DND-41 (cell line): ENCODE measurements around the gene INPP5K.

Experiments used
- ATAC-seq: fragments of 200-7000 bp; cut with Tn5 transposase; 3 replicates; pipeline ENCODE4 v1.9.1; 2021; ENCODE audit warnings: low read depth; ENCODE audit not compliant: insufficient read depth
- DNase-seq: peaks from one replicate; pipeline ENCODE4 v3.0.0-alpha.2; 2020
- H2AFZ ChIP-seq: 2 replicates; pipeline ENCODE4 v1.6.0; 2012; ENCODE audit warnings: low read depth, low read length
- H3K27ac ChIP-seq: 2 replicates; pipeline ENCODE4 v1.5.1; 2012; ENCODE audit warnings: low read length, inconsistent platforms
- H3K27me3 ChIP-seq: fragments of 200-600 bp; sonication (generic); 2 replicates; pipeline ENCODE4 v1.6.0; 2012; ENCODE audit warnings: low read length, mild to moderate bottlenecking, inconsistent platforms; ENCODE audit not compliant: insufficient read depth, poor library complexity
- H3K36me3 ChIP-seq: 2 replicates; pipeline ENCODE4 v1.5.1; 2012; ENCODE audit warnings: low read length, inconsistent platforms; ENCODE audit not compliant: insufficient read depth
- H3K4me1 ChIP-seq: 2 replicates; pipeline ENCODE4 v1.5.1; 2012; ENCODE audit warnings: mild to moderate bottlenecking, low read length; ENCODE audit not compliant: insufficient read depth
- H3K4me2 ChIP-seq: 2 replicates; pipeline ENCODE4 v1.6.0; 2012; ENCODE audit warnings: mild to moderate bottlenecking, moderate library complexity, low read length, inconsistent platforms; ENCODE audit not compliant: insufficient read depth
- H3K4me3 ChIP-seq, 2 experiments: fragments of 200-600 bp in 1 of 2; shearing (Covaris generic) in 1 of 2; 2 replicates each; pipeline ENCODE4 v1.5.1; 2012 to 2016; ENCODE audit warnings: inconsistent platforms in 2 of 2, low read length in 2 of 2, mild to moderate bottlenecking in 2 of 2, low read depth in 1 of 2, moderate library complexity in 1 of 2
- H3K79me2 ChIP-seq: 2 replicates; pipeline ENCODE4 v1.6.0; 2012; ENCODE audit warnings: low read length, inconsistent platforms; ENCODE audit not compliant: insufficient read depth
- H3K9ac ChIP-seq: 2 replicates; pipeline ENCODE4 v1.6.0; 2012; ENCODE audit warnings: low read depth, mild to moderate bottlenecking, inconsistent platforms, low read length, moderate library complexity
- H3K9me3 ChIP-seq: 2 replicates; pipeline ENCODE4 v1.5.1; 2012; ENCODE audit warnings: low read length, moderate library complexity, mild to moderate bottlenecking, inconsistent platforms; ENCODE audit not compliant: insufficient read depth, severe bottlenecking
- H4K20me1 ChIP-seq: 2 replicates; pipeline ENCODE4 v1.6.0; 2012; ENCODE audit warnings: low read length; ENCODE audit not compliant: insufficient read depth
- EZH2 ChIP-seq: IDR thresholded peaks from 3 replicates; pipeline ENCODE4 v1.6.1; 2012; ENCODE audit warnings: borderline replicate concordance, low read depth, mild to moderate bottlenecking, moderate library complexity, low read length, inconsistent platforms; ENCODE audit not compliant: severe bottlenecking
- TF ChIP-seq, protein P1 (sequence below): IDR thresholded peaks from 2 replicates; pipeline ENCODE4 v1.5.1; 2012; ENCODE audit warnings: borderline replicate concordance, low read length, moderate library complexity, mild to moderate bottlenecking; ENCODE audit not compliant: poor library complexity, severe bottlenecking; ENCODE audit errors: extremely low read depth

The INPP5K gene

DNA sequence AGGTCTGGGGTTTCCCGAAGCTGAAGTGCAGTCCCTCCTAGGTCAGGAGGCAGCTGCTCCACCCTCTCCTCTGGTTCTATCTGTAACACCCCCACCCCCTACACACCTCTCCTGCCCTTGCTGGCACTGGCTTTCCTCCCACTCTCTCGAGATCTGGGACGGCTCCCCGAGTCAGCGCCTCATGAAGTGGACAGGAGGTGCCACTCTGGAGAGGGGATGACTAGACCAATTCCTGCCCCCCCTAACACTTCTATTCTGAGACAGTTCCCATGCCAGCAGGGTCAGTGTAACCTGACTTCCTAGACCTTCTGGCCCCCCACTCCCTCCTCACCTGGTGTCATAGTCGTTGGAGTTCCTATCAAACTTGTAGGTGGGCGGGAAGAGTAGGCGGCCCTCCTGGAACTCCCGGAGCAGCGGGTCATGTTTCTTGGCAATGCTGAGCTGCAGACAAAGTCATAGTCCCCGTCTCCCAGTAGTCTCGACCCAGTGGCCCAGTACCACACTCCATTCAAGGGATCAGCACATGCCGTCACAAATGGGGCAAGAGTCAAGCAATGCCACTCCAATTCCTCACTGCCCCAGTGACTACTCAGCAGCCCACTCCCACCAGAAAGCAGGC, 9.7 kb downstream of the INPP5K start:
- DNase-seq, result no peak
- Histone ChIP-seq H3K9me3 (no peaks in the 10 kb centered on the region), H3K4me1 (no peaks in the 10 kb centered on the region), H3K4me3 (no peak overlapping the region), H3K4me2 (no peak overlapping the region), H3K27ac (no peak overlapping the region), H2AFZ (no peak overlapping the region), H3K36me3 (peaks cover 49% of the 10 kb centered on the region), H4K20me1 (peaks cover 8% of the 10 kb centered on the region), H3K27me3 (no peaks in the 10 kb centered on the region), H3K9ac (no peak overlapping the region), H3K79me2 (peaks cover 2% of the 10 kb centered on the region; the same call in 1 of the 2 replicates)
- no peak for ATAC-seq
- no peak for TF ChIP-seq EZH2
- TF ChIP-seq, protein P1, sequence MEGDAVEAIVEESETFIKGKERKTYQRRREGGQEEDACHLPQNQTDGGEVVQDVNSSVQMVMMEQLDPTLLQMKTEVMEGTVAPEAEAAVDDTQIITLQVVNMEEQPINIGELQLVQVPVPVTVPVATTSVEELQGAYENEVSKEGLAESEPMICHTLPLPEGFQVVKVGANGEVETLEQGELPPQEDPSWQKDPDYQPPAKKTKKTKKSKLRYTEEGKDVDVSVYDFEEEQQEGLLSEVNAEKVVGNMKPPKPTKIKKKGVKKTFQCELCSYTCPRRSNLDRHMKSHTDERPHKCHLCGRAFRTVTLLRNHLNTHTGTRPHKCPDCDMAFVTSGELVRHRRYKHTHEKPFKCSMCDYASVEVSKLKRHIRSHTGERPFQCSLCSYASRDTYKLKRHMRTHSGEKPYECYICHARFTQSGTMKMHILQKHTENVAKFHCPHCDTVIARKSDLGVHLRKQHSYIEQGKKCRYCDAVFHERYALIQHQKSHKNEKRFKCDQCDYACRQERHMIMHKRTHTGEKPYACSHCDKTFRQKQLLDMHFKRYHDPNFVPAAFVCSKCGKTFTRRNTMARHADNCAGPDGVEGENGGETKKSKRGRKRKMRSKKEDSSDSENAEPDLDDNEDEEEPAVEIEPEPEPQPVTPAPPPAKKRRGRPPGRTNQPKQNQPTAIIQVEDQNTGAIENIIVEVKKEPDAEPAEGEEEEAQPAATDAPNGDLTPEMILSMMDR, result no peak

DNA sequence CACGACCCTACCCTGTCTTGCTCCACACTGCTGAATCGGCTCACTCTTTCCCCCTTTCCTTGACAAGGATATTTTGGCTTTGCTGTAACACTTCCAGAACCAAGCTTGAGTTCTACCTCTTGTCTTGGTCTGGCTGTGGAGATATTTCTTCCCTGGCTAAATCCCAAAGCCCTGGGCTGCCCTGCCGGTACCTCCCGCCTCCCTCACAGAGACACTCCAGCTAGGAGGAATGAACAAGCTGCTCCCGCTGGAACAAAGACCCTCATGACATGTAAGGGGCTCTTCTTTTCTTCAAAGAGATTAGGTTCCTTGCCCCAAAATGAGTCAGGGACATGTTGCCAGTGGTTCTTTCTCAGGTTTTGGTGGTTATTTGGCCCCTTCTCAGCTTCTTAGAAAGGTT, 10.8 kb downstream of the INPP5K start:
- Histone ChIP-seq H3K27ac (no peak overlapping the region), H3K9me3 (no peaks in the 10 kb centered on the region), H3K4me2 (no peak overlapping the region), H3K36me3 (peaks cover 38% of the 10 kb centered on the region), H3K4me3 (no peak overlapping the region), H3K79me2 (peaks cover 2% of the 10 kb centered on the region; the same call in 1 of the 2 replicates), H3K4me1 (no peaks in the 10 kb centered on the region), H4K20me1 (no peaks in the 10 kb centered on the region; the same call in 1 of the 2 replicates), H3K27me3 (no peaks in the 10 kb centered on the region), H2AFZ (no peak overlapping the region), H3K9ac (no peak overlapping the region)
- TF ChIP-seq EZH2, result no peak
- TF ChIP-seq, protein P1, result no peak
- DNase-seq, result no peak
- no peak for ATAC-seq

DNA sequence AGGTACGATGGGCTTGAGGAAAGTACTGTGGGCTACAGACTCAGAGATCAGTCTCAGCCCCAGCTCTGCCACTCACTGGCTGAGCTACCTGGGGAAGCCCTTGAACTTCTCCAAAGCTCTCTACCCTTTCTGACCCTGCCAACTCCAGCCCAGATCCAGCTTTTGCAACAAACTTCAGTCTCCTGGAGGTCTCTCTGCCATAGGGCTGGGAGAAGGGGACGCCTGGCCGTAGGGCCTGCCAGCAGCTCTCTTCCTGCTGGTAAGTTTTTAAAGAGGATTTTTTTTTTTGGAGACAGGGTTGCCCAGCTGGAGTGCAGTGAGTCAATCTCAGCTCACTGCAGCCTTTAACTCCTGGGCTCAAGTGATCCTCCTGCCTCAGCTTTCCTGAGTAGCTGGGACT, 11.5 kb downstream of the INPP5K start:
- TF ChIP-seq EZH2, result no peak
- TF ChIP-seq, protein P1, result no peak
- Histone ChIP-seq H3K9ac (no peak overlapping the region), H4K20me1 (no peaks in the 10 kb centered on the region; the same call in 1 of the 2 replicates), H3K27me3 (no peaks in the 10 kb centered on the region), H3K27ac (no peak overlapping the region), H3K9me3 (no peaks in the 10 kb centered on the region), H3K4me3 (no peak overlapping the region), H3K4me1 (no peaks in the 10 kb centered on the region), H3K79me2 (peaks cover 2% of the 10 kb centered on the region; the same call in 1 of the 2 replicates), H3K4me2 (no peak overlapping the region), H3K36me3 (peaks cover 37% of the 10 kb centered on the region), H2AFZ (no peak overlapping the region)
- ATAC-seq (no peak), DNase-seq (no peak)

DNA sequence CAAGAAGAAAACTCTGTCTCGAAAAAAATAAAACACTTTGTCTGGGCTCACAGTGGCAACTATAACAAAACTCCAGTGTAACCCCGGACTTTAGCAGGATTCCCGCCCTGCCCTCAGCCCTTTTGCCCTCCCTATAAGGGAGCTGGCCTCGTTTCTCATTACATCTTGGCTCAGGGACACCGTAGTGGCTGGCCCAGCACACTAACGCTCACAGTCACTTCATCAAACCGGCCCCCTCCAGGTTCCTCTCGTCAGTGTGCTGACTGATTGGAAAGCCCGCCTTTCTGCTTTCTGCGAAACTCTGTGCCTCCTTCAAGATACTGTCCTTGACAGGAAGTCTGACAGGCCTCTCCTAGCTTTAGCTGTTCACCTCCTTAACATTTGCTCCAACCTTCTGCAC, 12.7 kb downstream of the INPP5K start:
- no peak for ATAC-seq
- Histone ChIP-seq H4K20me1 (no peaks in the 10 kb centered on the region), H3K27ac (no peak overlapping the region), H2AFZ (no peak overlapping the region), H3K4me3 (no peak overlapping the region), H3K27me3 (no peaks in the 10 kb centered on the region), H3K4me2 (no peak overlapping the region), H3K9me3 (no peaks in the 10 kb centered on the region), H3K79me2 (no peaks in the 10 kb centered on the region), H3K4me1 (no peaks in the 10 kb centered on the region), H3K36me3 (peaks cover 30% of the 10 kb centered on the region), H3K9ac (no peak overlapping the region)
- DNase-seq, result no peak
- TF ChIP-seq EZH2, result no peak
- TF ChIP-seq, protein P1, result no peak
